Activated B cell treated with CpG ODN at 0.5 μM for 24 hours (primary cell): ENCODE measurements around the gene CXCR3. TPM values are rescaled to one million over a fixed set of nuclear protein-coding genes. Genes with fewer than 3 reads are reported as not detected.

Source experiments
- ATAC-seq: fragments of 200-7000 bp; cut with Tn5 transposase; one replicate; pipeline ENCODE4 v1.10.0; 2021; ENCODE audit warnings: low read depth, mild to moderate bottlenecking, moderate library complexity
- CTCF ChIA-PET: fragments of 350-600 bp; sonication (Branson Sonifier 250); formaldehyde crosslinking; loops from one replicate; lab custom pipeline; 2021; ENCODE audit warnings: antibody characterized with exemption; lab: Charles Lee
- POLR2A ChIA-PET: fragments of 350-600 bp; sonication (Branson Sonifier 250); formaldehyde crosslinking; loops from one replicate; lab custom pipeline; 2021; ENCODE audit warnings: antibody characterized with exemption; lab: Charles Lee
- DNase-seq: peaks from one replicate; pipeline ENCODE4 v3.0.0; 2022
- H3K27ac Mint-ChIP-seq: one replicate; pipeline ENCODE4 v1.8.0; 2020; ENCODE audit warnings: mixed read lengths
- H3K27me3 Mint-ChIP-seq: one replicate; pipeline ENCODE4 v1.8.0; 2021; ENCODE audit warnings: mixed read lengths
- H3K36me3 Mint-ChIP-seq: one replicate; pipeline ENCODE4 v1.8.0; 2021; ENCODE audit warnings: low read depth, mixed read lengths
- H3K4me1 Mint-ChIP-seq: one replicate; pipeline ENCODE4 v1.8.0; 2021; ENCODE audit warnings: mixed read lengths
- H3K4me3 Mint-ChIP-seq: one replicate; pipeline ENCODE4 v1.8.0; 2020; ENCODE audit warnings: mild to moderate bottlenecking, mixed read lengths
- H3K9me3 Mint-ChIP-seq: one replicate; pipeline ENCODE4 v1.8.0; 2020; ENCODE audit warnings: mixed read lengths
- intact Hi-C: fragments of 100-400 bp; cut with micrococcal nuclease; formaldehyde crosslinking; loops from one replicate; pipeline ENCODE4 v1.15.1; 2024
- total RNA-seq: library from RNA; stranded (reverse); gene quantifications from 2 replicates; pipeline ENCODE4 v1.2.3, GENCODE V29; 2022
- TF ChIP-seq, protein P1 (sequence below): fragments of 200-600 bp; IDR thresholded peaks from one replicate; pipeline ENCODE4 v1.8.0; 2022; ENCODE audit warnings: antibody characterized with exemption, mild to moderate bottlenecking

Gene CXCR3
- total RNA-seq, 1 donor from 2014 or later = 5.4 TPM

- H3K4me1 Mint-ChIP-seq = peaks cover 10% of the 10 kb centered on the region
- H3K4me3 Mint-ChIP-seq = no peak overlapping the region
- ATAC-seq (no peak), DNase-seq (no peak)
- TF ChIP-seq, protein P1, sequence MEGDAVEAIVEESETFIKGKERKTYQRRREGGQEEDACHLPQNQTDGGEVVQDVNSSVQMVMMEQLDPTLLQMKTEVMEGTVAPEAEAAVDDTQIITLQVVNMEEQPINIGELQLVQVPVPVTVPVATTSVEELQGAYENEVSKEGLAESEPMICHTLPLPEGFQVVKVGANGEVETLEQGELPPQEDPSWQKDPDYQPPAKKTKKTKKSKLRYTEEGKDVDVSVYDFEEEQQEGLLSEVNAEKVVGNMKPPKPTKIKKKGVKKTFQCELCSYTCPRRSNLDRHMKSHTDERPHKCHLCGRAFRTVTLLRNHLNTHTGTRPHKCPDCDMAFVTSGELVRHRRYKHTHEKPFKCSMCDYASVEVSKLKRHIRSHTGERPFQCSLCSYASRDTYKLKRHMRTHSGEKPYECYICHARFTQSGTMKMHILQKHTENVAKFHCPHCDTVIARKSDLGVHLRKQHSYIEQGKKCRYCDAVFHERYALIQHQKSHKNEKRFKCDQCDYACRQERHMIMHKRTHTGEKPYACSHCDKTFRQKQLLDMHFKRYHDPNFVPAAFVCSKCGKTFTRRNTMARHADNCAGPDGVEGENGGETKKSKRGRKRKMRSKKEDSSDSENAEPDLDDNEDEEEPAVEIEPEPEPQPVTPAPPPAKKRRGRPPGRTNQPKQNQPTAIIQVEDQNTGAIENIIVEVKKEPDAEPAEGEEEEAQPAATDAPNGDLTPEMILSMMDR = no peak
- no peaks in the 10 kb centered on the region for H3K9me3 Mint-ChIP-seq
- H3K27me3 Mint-ChIP-seq = no peaks in the 10 kb centered on the region
- intact Hi-C loops = no loop called here
- ChIA-PET POLR2A (no interaction called here), CTCF (no interaction called here)
- no peaks in the 10 kb centered on the region for H3K36me3 Mint-ChIP-seq
- no peak overlapping the region for H3K27ac Mint-ChIP-seq
These were observed 41.6 kb upstream of the CXCR3 start for GRCh38 chrX:71659959-71660358.

GRCh38 chrX:71659342-71659741, 41.0 kb upstream of the CXCR3 start:
- H3K36me3 Mint-ChIP-seq = no peaks in the 10 kb centered on the region
- H3K9me3 Mint-ChIP-seq = no peaks in the 10 kb centered on the region

GRCh38 chrX:71657267-71657666, 39.0 kb upstream of the CXCR3 start:
- CTCF ChIA-PET = no interaction called here
- no peaks in the 10 kb centered on the region for H3K27me3 Mint-ChIP-seq
- H3K4me1 Mint-ChIP-seq = peaks cover 2% of the 10 kb centered on the region
- POLR2A ChIA-PET = no interaction called here
- H3K27ac Mint-ChIP-seq = no peak overlapping the region
- no peaks in the 10 kb centered on the region for H3K9me3 Mint-ChIP-seq
- no peaks in the 10 kb centered on the region for H3K36me3 Mint-ChIP-seq
- intact Hi-C loops = no loop called here
- H3K4me3 Mint-ChIP-seq = no peak overlapping the region
- ATAC-seq = no peak
- DNase-seq = no peak
- TF ChIP-seq, protein P1 = no peak

More at GRCh38 chrX:71659342-71659741, 41.0 kb upstream of the CXCR3 start:
- ATAC-seq (no peak), DNase-seq (no peak)
- intact Hi-C loops = no loop called here
- Mint-ChIP-seq H3K4me3 (no peak overlapping the region), H3K27ac (no peak overlapping the region), H3K27me3 (no peaks in the 10 kb centered on the region), H3K4me1 (peaks cover 10% of the 10 kb centered on the region)
- CTCF ChIA-PET = no interaction called here
- TF ChIP-seq, protein P1 = no peak
- POLR2A ChIA-PET = no interaction called here

- POLR2A ChIA-PET = no interaction called here
- DNase-seq (no peak), ATAC-seq (no peak)
- Mint-ChIP-seq H3K27ac (no peak overlapping the region), H3K4me3 (no peak overlapping the region), H3K36me3 (no peaks in the 10 kb centered on the region), H3K27me3 (no peaks in the 10 kb centered on the region), H3K9me3 (no peaks in the 10 kb centered on the region), H3K4me1 (peaks cover 14% of the 10 kb centered on the region)
- TF ChIP-seq, protein P1 = no peak
- intact Hi-C loops = loop anchor here (5.0 kb wide), 1 partner anchor 81 kb away; no protein-coding TSS in a partner anchor
- CTCF ChIA-PET = interaction anchor here (2.0 kb wide), 1 partner anchor 89 kb away, joined by 6 read pairs; no protein-coding TSS in a partner anchor
These were observed 35.0 kb upstream of the CXCR3 start for GRCh38 chrX:71653344-71653743.

DNA sequence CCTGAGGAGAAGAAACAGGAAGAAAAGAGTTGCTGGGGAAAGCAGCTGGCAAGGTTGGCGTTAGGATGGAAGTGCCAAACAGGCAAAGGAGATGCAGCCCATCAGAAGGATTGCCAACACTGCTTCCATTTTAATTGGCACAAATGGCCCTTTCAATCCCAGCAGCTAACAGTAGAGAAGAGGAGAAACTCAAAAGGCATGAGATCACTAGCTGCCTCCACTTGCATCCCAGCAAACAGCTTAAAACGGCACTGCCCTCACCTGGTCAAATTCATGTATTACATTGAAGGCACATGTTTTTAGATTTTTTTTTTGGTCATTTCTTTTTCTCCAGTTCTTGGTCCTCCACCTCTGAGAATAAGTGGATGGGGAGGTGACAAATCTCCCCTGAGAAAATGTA, 34.1 kb upstream of the CXCR3 start:
- peaks cover 14% of the 10 kb centered on the region for H3K4me1 Mint-ChIP-seq
- POLR2A ChIA-PET = no interaction called here
- H3K27ac Mint-ChIP-seq = no peak overlapping the region
- no peaks in the 10 kb centered on the region for H3K36me3 Mint-ChIP-seq
- no peak overlapping the region for H3K4me3 Mint-ChIP-seq
- H3K27me3 Mint-ChIP-seq = no peaks in the 10 kb centered on the region
- DNase-seq (no peak), ATAC-seq (peak; percentile 60)
- H3K9me3 Mint-ChIP-seq = no peaks in the 10 kb centered on the region
- intact Hi-C loops = loop anchor here (5.0 kb wide), 1 partner anchor 80 kb away; no protein-coding TSS in a partner anchor
- TF ChIP-seq, protein P1 = no peak
- CTCF ChIA-PET = interaction anchor here (0.6 to 2.0 kb wide), 9 partner anchors 10 to 235 kb away, joined by 3 to 9 read pairs (median 4); partner anchors contain the start of gene CXCR3
